BLaER1 treated with 17β-estradiol and CSF1 and Interleukin-3, amounts not matched to agents 10 nM and 100 nM (cell line): ENCODE results near the gene CD99L2.

ENCODE experiments used
- H3K27ac ChIP-seq, 11 experiments: shearing (Covaris generic); formaldehyde crosslinking; 2 replicates each; pipeline ENCODE4 v1.8.1; 2022
- H3K27me3 ChIP-seq, 11 experiments: shearing (Covaris generic); formaldehyde crosslinking; 2 replicates each; pipeline ENCODE4 v1.8.1; 2022
- H3K36me3 ChIP-seq, 11 experiments: shearing (Covaris generic); formaldehyde crosslinking; 2 replicates each; pipeline ENCODE4 v1.8.1; 2022
- H3K4me1 ChIP-seq, 10 experiments: shearing (Covaris generic); formaldehyde crosslinking; 2 replicates each; pipeline ENCODE4 v1.8.1; 2022
- H3K4me2 ChIP-seq, 11 experiments: shearing (Covaris generic); formaldehyde crosslinking; 2 replicates each; pipeline ENCODE4 v1.8.1; 2022
- H3K4me3 ChIP-seq, 10 experiments: shearing (Covaris generic); formaldehyde crosslinking; 2 replicates each; pipeline ENCODE4 v1.8.1; 2022
- H3K9ac ChIP-seq, 11 experiments: shearing (Covaris generic); formaldehyde crosslinking; 2 replicates each; pipeline ENCODE4 v1.8.1; 2022
- H3K9me3 ChIP-seq, 11 experiments: shearing (Covaris generic); formaldehyde crosslinking; replicated peaks in 1 of 11; 2 replicates each; pipeline ENCODE4 v1.8.1; 2022
- H4K20me1 ChIP-seq, 11 experiments: shearing (Covaris generic); formaldehyde crosslinking; 2 replicates each; pipeline ENCODE4 v1.8.1; 2022
- Cebpa-rat ChIP-seq, 11 experiments: shearing (Covaris generic); IDR thresholded peaks; 2 replicates each; pipeline ENCODE4 v1.8.1; 2022

Gene CD99L2

DNA sequence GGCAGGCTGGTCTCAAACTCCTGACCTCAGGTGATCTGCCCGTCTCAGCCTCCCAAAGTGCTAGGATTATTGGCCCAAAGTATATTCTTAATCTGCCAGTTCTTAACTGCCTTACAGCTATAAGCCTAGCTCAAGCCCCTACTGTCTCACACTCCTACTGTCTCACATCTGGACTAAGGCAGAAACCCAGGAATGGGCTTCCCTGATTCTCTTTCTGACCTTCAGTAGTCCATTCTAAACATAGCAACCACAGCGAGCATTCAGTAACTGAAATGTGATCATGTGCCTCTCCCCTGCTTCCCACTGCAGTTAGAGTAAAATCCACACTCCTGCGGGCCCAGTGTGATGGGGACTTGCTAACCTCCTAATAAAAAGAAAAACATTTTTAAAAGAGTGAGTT is 146.3 kb downstream of the CD99L2 start:
- H3K27ac ChIP-seq, result no peak overlapping the region

DNA sequence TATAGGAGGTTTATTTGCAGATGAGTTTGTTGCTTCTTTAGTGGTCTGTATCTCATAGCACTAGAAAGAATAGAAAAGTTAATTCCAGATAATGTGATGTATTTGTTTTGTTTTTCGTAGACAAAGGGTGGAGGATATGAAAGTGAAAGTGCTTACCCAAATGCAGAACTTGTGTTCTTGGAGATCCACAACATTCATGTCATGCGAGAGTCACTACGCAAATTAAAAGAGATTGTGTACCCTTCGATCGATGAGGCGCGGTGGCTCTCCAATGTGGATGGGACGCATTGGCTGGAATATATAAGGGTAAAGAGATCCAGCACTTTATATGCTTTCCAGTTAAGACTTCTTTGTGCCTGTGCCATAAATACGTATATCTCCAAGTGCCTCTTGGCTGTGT is 162.0 kb downstream of the CD99L2 start:
- Histone ChIP-seq H3K4me2 (peak overlapping the region; percentile 44 to 71 (median 62)), H3K27ac (peak overlapping the region in 10 of 11 experiments; percentile 39 to 73 (median 61); a peak in 18 of 22 replicates), H3K36me3 (peaks cover 10 to 48% (median 28%) of the 10 kb centered on the region in 11 experiments; a peak in 17 of 22 replicates), H3K9ac (peak overlapping the region in 8 of 11 experiments; percentile 5 to 50 (median 35); a peak in 8 of 22 replicates), H4K20me1 (no peaks in the 10 kb centered on the region), H3K9me3 (no peaks in the 10 kb centered on the region), H3K4me1 (peaks cover 8 to 17% (median 13%) of the 10 kb centered on the region in 10 experiments; a peak in 17 of 20 replicates), H3K27me3 (no peaks in the 10 kb centered on the region), H3K4me3 (no peak overlapping the region)
- no peak for TF ChIP-seq Cebpa-rat (IDR thresholded peaks at IDR 0.05)

More for the DNA sequence above, 146.3 kb downstream of the CD99L2 start:
- H3K36me3 ChIP-seq, result peaks cover 0 to 18% (median 0%) of the 10 kb centered on the region in 11 experiments; a peak in 4 of 22 replicates
- H3K4me1 ChIP-seq, result no peaks in the 10 kb centered on the region
- H3K4me2 ChIP-seq, result no peak overlapping the region
- H3K4me3 ChIP-seq, result no peak overlapping the region
- no peaks in the 10 kb centered on the region; a peak in 1 of 22 replicates for H3K9me3 ChIP-seq
- TF ChIP-seq Cebpa-rat (IDR thresholded peaks at IDR 0.05), result no peak
- no peaks in the 10 kb centered on the region for H4K20me1 ChIP-seq
- no peak overlapping the region for H3K9ac ChIP-seq
- H3K27me3 ChIP-seq, result no peaks in the 10 kb centered on the region

DNA sequence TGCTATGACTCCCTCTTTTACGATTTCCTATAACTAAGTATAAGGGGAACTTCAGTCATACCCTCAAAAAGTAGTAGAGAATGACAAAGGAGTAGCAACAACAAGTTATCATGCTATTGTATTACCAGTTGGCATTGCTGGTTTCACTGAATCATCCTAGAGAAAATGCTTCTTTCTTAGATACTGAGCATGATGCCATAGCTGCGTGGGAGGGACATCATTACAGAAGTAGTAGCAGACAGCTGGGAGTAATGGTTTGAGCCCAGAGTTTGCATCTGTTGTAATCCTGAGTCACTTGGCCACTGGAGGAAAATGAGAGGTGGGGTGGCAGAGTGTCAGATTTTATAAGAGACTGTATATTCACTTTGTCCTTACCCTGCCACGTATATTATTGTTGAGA is 166.7 kb downstream of the CD99L2 start:
- H4K20me1 ChIP-seq, result no peaks in the 10 kb centered on the region
- no peak overlapping the region for H3K4me2 ChIP-seq
- no peak overlapping the region for H3K4me3 ChIP-seq
- H3K27ac ChIP-seq, result no peak overlapping the region
- TF ChIP-seq Cebpa-rat (IDR thresholded peaks at IDR 0.05), result no peak
- H3K27me3 ChIP-seq, result no peaks in the 10 kb centered on the region; a peak in 1 of 22 replicates
- H3K4me1 ChIP-seq, result peaks cover 8 to 15% (median 12%) of the 10 kb centered on the region in 10 experiments; a peak in 17 of 20 replicates
- H3K36me3 ChIP-seq, result peaks cover 4 to 38% (median 22%) of the 10 kb centered on the region in 11 experiments; a peak in 16 of 22 replicates
- H3K9me3 ChIP-seq, result no peaks in the 10 kb centered on the region
- H3K9ac ChIP-seq, result no peak overlapping the region

DNA sequence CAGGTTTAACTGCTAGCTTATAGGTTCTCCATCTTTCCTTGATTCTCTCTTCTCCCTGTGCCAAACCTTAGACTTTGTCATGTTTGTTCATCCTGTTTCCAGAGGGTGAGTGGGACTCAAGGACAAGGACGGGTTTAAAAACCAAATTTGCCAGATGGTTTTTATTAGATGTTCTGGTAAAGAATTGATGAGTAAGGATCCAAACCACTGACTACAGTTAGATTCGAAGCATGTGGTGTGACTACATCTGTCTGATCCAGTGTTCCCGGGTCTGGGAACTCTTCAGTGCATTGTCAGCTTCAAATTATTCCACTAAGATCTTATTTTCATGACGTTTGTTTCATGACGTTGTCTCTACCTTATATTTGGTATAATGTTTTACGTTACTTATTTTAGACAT is 167.7 kb downstream of the CD99L2 start:
- no peak overlapping the region for H3K4me3 ChIP-seq
- no peak for TF ChIP-seq Cebpa-rat (IDR thresholded peaks at IDR 0.05)
- no peak overlapping the region for H3K9ac ChIP-seq
- no peak overlapping the region for H3K27ac ChIP-seq
- no peaks in the 10 kb centered on the region for H4K20me1 ChIP-seq
- no peaks in the 10 kb centered on the region; a peak in 1 of 22 replicates for H3K27me3 ChIP-seq
- peaks cover 4 to 38% (median 23%) of the 10 kb centered on the region in 11 experiments; a peak in 16 of 22 replicates for H3K36me3 ChIP-seq
- no peak overlapping the region for H3K4me2 ChIP-seq
- peaks cover 1 to 4% (median 2%) of the 10 kb centered on the region in 10 experiments; a peak in 16 of 20 replicates for H3K4me1 ChIP-seq
- no peaks in the 10 kb centered on the region for H3K9me3 ChIP-seq

DNA sequence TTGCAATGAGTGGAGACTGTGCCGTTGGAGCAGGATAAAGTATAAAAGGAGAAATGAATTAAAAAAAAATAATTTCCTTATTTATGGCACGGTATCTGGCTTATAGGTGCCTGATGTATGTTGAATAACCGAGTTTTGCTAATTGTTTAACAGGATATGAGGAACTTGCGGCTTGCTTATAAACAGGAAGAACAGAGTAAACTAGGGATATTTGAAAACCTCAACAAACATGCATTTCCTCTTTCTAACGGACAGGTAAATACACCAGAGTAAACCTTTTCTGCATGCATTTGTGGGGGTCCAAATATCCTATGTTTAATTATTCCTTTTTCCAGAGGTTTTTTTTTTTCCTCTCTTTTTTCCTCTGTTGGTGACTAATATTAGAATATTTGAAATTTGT is 168.5 kb downstream of the CD99L2 start:
- Histone ChIP-seq H3K27ac (no peak overlapping the region), H3K4me2 (no peak overlapping the region), H4K20me1 (no peaks in the 10 kb centered on the region), H3K36me3 (peaks cover 4 to 31% (median 23%) of the 10 kb centered on the region in 11 experiments; a peak in 16 of 22 replicates), H3K4me1 (no peaks in the 10 kb centered on the region), H3K9ac (no peak overlapping the region), H3K9me3 (peaks cover 0 to 1% (median 0%) of the 10 kb centered on the region in 11 experiments; a peak in 1 of 22 replicates), H3K27me3 (no peaks in the 10 kb centered on the region; a peak in 1 of 22 replicates), H3K4me3 (no peak overlapping the region)
- no peak for TF ChIP-seq Cebpa-rat (IDR thresholded peaks at IDR 0.05)

DNA sequence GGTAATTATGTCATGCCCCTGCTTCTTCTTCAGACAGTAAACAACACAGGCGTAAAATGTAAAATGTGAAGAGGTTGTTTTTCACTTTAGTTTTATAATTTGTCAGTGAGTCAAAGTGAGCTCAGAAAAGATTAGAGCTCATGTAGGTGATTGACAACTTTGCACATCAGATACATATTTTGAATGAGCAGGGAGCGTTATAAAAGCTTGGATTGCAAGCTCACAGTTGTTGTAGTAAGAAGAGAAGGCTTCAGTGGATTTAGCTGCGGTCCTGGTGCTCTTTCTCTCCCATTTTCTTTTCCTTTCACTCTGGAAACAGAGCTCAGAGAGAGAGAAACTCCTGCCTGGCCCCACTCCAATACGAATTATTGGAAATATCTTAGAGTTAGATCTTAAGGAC is 178.8 kb downstream of the CD99L2 start:
- no peak for TF ChIP-seq Cebpa-rat (IDR thresholded peaks at IDR 0.05)
- no peaks in the 10 kb centered on the region for H3K27me3 ChIP-seq
- H4K20me1 ChIP-seq, result peaks cover 0 to 4% (median 0%) of the 10 kb centered on the region in 11 experiments; a peak in 2 of 22 replicates
- no peak overlapping the region for H3K4me3 ChIP-seq
- peaks cover 0 to 11% (median 7%) of the 10 kb centered on the region in 11 experiments; a peak in 9 of 22 replicates for H3K9me3 ChIP-seq
- no peak overlapping the region for H3K9ac ChIP-seq
- no peaks in the 10 kb centered on the region for H3K36me3 ChIP-seq
- no peak overlapping the region for H3K4me2 ChIP-seq
- no peaks in the 10 kb centered on the region; a peak in 1 of 20 replicates for H3K4me1 ChIP-seq
- no peak overlapping the region for H3K27ac ChIP-seq
